Chondrocyte (in vitro differentiated cells): ENCODE measurements around the gene FRMD3. TPM values are rescaled to one million over a fixed set of nuclear protein-coding genes. Genes with fewer than 3 reads are reported as not detected.

Source experiments
- DNase-seq: peaks from one replicate; pipeline ENCODE4 v3.0.0; 2021; ENCODE audit warnings: mixed read lengths, low spot score
- H3K27ac Mint-ChIP-seq: one replicate; pipeline ENCODE4 v1.8.0; 2021; ENCODE audit warnings: mild to moderate bottlenecking, moderate library complexity, mixed read lengths; ENCODE audit not compliant: unreplicated experiment
- H3K27me3 Mint-ChIP-seq: 2 replicates; pipeline ENCODE4 v1.8.0; 2021; ENCODE audit warnings: low read depth, mixed read lengths
- H3K36me3 Mint-ChIP-seq: 2 replicates; pipeline ENCODE4 v1.8.0; 2021; ENCODE audit warnings: low read depth, mixed read lengths
- H3K4me1 Mint-ChIP-seq: 2 replicates; pipeline ENCODE4 v1.8.0; 2021; ENCODE audit warnings: low read depth, mild to moderate bottlenecking, mixed read lengths
- H3K4me3 Mint-ChIP-seq: one replicate; pipeline ENCODE4 v1.8.0; 2021; ENCODE audit warnings: mild to moderate bottlenecking, moderate library complexity, mixed read lengths; ENCODE audit not compliant: unreplicated experiment
- H3K9me3 Mint-ChIP-seq: 2 replicates; pipeline ENCODE4 v1.8.0; 2021; ENCODE audit warnings: low read depth, mixed read lengths
- CTCF ChIP-seq: fragments of 200-600 bp; sonication (generic); IDR thresholded peaks from 2 replicates; pipeline ENCODE4 v1.5.0; 2021; ENCODE audit warnings: antibody characterized with exemption, mild to moderate bottlenecking, moderate library complexity
- total RNA-seq: library from RNA; stranded (reverse); gene quantifications from 3 replicates; pipeline ENCODE4 v1.2.1, GENCODE V29; 2021

The FRMD3 gene
- total RNA-seq, 1 donor from 2014 or later: 1.1 TPM

- no peaks in the 10 kb centered on the region for H3K9me3 Mint-ChIP-seq
- no peaks in the 10 kb centered on the region for H3K36me3 Mint-ChIP-seq
- TF ChIP-seq CTCF: no peak
- peaks cover 10% of the 10 kb centered on the region for H3K4me1 Mint-ChIP-seq
- no peak overlapping the region for H3K27ac Mint-ChIP-seq
- DNase-seq: no peak
- no peak overlapping the region for H3K4me3 Mint-ChIP-seq
- H3K27me3 Mint-ChIP-seq: no peaks in the 10 kb centered on the region
Observed at GRCh38 chr9:83270116-83270515, 268.1 kb downstream of the FRMD3 start.

- Mint-ChIP-seq H3K4me1 (peaks cover 10% of the 10 kb centered on the region), H3K9me3 (no peaks in the 10 kb centered on the region), H3K4me3 (no peak overlapping the region), H3K27me3 (no peaks in the 10 kb centered on the region), H3K36me3 (no peaks in the 10 kb centered on the region), H3K27ac (no peak overlapping the region)
- DNase-seq: no peak
- no peak for TF ChIP-seq CTCF
Observed at GRCh38 chr9:83267741-83268140, 270.5 kb downstream of the FRMD3 start.

- H3K36me3 Mint-ChIP-seq: no peaks in the 10 kb centered on the region
- H3K4me1 Mint-ChIP-seq: peaks cover 10% of the 10 kb centered on the region
- no peak overlapping the region for H3K4me3 Mint-ChIP-seq
- no peaks in the 10 kb centered on the region for H3K9me3 Mint-ChIP-seq
- TF ChIP-seq CTCF: no peak
- no peaks in the 10 kb centered on the region for H3K27me3 Mint-ChIP-seq
- no peak for DNase-seq
- H3K27ac Mint-ChIP-seq: no peak overlapping the region
Observed at GRCh38 chr9:83266666-83267496, 271.3 kb downstream of the FRMD3 start.

GRCh38 chr9:83266331-83266665 lies 271.9 kb downstream of the FRMD3 start:
- Mint-ChIP-seq H3K4me3 (no peak overlapping the region), H3K27ac (no peak overlapping the region), H3K4me1 (peaks cover 10% of the 10 kb centered on the region), H3K27me3 (no peaks in the 10 kb centered on the region), H3K9me3 (no peaks in the 10 kb centered on the region), H3K36me3 (no peaks in the 10 kb centered on the region)
- no peak for DNase-seq
- no peak for TF ChIP-seq CTCF

- H3K4me3 Mint-ChIP-seq: no peak overlapping the region
- no peaks in the 10 kb centered on the region for H3K27me3 Mint-ChIP-seq
- H3K4me1 Mint-ChIP-seq: peaks cover 10% of the 10 kb centered on the region
- no peaks in the 10 kb centered on the region for H3K9me3 Mint-ChIP-seq
- H3K27ac Mint-ChIP-seq: no peak overlapping the region
- no peak for DNase-seq
- no peak for TF ChIP-seq CTCF
- no peaks in the 10 kb centered on the region for H3K36me3 Mint-ChIP-seq
Observed at GRCh38 chr9:83264315-83264714, 273.9 kb downstream of the FRMD3 start.
